PC-9 (cell line): ENCODE measurements around the gene PIGN.

ENCODE experiments used
- CTCF ChIP-seq: fragments of 200-600 bp; sonication (generic); conservative IDR thresholded peaks from 2 replicates; pipeline ENCODE4 v1.6.1; 2017; ENCODE audit warnings: mixed run types, antibody characterized with exemption, mild to moderate bottlenecking, moderate library complexity
- EZH2 ChIP-seq: fragments of 200-600 bp; sonication (generic); IDR thresholded peaks from 2 replicates; pipeline ENCODE4 v1.8.0; 2017; ENCODE audit warnings: antibody characterized with exemption, low read depth

GRCh38 chr18:61995618-61996017 is 191.2 kb downstream of the PIGN start:
- TF ChIP-seq EZH2 (no peak), CTCF (no peak)
